GM18517 (cell line): Measurements from ENCODE around the gene SERGEF.
"Not testable (repeated sequence)": the region's sequence is repeated elsewhere in the genome, so short reads cannot be mapped to it uniquely, and the experiment has no call there.

Source experiments
- ATAC-seq: cut with Tn5 transposase; IDR thresholded peaks from one replicate; pipeline ENCODE4 v1.9.1; 2021; ENCODE audit warnings: mild to moderate bottlenecking, moderate library complexity; ENCODE audit not compliant: unreplicated experiment

The SERGEF gene

GRCh38 chr11:18001191-18001590, 11.7 kb downstream of the SERGEF start:
- no peak for ATAC-seq

GRCh38 chr11:18000760-18001159, 12.1 kb downstream of the SERGEF start:
- ATAC-seq = no peak

- ATAC-seq = not testable (repeated sequence)
Measured at GRCh38 chr11:18000128-18000527, 12.7 kb downstream of the SERGEF start.

DNA sequence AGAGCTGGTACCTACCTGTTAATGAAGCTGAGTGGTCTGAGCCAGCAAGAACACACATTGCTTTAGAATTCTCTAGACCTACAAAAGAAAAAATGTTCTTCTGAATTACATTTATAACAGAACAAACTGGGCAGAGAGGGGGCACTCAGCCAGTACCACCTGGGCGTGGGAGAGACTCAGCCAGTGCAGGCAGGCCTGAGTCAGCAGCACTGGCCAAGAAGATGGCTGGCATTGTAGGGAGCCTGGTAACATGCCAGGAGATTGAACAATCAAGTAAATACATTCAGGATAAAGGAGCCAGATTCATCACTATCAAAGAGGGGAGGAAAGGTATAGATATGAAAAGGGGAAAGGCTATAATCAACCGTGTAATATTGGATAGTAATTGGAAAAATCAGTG, 19.9 kb downstream of the SERGEF start:
- no peak for ATAC-seq

DNA sequence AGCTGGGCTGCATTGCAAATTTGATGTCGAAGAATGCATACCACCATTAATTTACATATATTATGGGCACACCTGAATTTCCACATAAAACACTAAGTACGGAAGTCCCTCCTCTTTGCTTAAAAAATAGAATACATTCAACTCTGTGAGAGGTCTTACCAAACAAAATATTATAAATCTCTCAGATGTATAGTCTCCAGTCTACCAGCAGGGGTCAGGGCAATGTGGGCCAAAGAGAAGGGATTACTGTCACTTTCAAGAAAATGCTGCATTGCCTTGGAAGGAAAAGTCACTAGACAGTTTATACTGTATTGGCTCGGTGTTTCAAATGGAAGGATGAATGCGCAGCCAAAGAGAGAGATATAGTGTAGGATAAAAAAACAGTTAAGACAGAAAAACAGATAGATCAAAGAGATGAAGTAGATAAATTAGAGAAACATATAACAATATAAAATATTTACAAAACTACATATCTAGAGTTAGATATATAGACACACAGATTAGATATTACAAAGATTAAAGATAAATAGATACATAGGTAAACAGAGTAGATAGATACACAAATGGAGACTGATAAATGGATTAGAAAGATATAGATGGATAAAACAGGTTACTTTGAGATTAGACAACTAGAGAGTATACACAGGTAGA, 20.9 kb downstream of the SERGEF start:
- peak; percentile 75 for ATAC-seq

- ATAC-seq = no peak
Measured at GRCh38 chr11:17989306-17989705, 23.5 kb downstream of the SERGEF start.

DNA sequence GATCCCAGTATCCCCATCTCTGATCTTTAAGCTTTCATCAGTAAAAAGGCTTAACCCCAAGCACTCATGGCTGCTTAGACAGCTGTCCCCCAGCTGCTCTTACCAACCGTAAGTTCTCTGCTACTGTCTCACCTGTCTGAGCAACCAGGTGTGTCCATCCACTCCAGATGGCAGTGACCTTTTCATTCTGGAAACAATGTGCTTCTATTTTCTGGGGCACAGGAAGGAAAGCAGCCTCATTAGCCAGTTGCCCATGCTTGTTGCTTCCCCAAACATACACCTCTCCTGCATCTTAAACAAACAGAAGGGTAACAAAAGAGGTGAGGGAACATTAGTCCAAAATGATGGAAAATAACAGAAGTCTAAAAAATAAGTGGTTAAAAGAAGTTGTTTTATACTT, 24.4 kb downstream of the SERGEF start:
- no peak for ATAC-seq

DNA sequence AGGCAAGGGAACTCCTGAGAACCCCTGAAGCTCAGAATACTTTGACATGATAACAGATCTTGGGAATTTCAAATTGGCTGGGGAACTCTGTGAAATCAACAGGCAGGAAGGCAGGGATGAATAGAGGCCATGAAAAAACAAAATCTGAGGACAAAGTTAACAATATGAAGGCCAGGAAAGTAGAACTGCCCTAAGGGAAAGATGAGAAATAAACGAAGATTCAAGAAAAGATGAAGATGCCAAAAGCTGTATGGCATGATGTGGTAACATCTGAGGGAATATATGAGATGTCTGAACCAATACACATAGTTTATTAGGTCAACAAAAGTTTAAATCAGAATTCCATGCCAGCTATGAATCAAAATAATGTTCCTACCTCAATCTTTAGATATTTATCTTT, 25.0 kb downstream of the SERGEF start:
- ATAC-seq = no peak

- no peak for ATAC-seq
Measured at GRCh38 chr11:17986711-17987220, 26.1 kb downstream of the SERGEF start.

DNA sequence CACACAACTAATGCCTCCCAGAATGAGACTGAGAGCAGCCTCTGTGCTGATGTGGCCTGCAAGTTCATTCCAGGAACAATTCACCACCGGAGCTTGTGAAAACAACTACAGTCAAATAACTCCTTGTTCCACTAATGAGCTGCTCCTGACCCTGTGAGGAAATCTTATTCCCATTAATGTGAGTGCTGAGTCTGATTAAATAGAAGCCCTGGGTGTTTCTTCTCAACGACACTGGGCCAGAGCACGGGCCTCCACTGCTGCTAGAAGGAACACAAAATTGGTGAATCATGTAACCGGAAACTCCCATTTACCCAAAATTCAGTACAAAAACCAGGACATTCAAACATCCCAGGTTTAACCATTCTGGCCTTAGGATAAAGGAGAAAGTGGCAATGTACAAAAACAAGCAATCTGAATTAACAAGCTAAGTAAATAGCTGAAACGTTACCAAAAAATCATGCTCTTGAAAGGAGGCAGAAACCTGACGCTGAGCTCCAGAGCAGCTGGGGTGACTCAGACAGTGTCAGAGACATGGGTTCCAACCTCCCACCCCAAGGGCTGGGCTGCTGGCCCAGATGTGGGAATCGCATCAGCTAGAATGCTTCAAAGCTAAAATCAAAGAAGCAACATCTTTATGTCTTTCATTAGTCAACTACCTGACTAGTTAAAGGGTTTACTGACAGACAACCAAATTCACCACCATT, 26.7 kb downstream of the SERGEF start:
- no peak for ATAC-seq

DNA sequence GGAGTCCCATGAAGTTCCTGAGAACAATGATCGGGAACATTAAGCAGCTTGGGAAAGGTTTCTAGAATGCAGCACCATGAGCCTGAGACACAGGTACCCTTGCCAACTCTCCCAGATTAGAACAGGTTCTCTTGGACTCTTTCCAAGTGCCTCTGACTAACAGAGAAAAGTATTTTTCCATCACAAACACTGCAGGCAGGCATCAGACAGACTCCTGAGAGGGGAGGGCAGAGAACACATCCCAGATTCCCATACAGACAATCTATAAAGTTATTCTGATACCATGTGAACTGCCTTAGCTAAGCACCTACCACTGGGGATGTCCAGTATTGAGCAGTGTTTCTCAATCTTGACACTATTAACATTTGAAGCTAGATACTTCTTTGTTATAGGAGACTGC, 27.3 kb downstream of the SERGEF start:
- no peak for ATAC-seq

- no peak for ATAC-seq
Measured at GRCh38 chr11:17983569-17983968, 29.3 kb downstream of the SERGEF start.

DNA sequence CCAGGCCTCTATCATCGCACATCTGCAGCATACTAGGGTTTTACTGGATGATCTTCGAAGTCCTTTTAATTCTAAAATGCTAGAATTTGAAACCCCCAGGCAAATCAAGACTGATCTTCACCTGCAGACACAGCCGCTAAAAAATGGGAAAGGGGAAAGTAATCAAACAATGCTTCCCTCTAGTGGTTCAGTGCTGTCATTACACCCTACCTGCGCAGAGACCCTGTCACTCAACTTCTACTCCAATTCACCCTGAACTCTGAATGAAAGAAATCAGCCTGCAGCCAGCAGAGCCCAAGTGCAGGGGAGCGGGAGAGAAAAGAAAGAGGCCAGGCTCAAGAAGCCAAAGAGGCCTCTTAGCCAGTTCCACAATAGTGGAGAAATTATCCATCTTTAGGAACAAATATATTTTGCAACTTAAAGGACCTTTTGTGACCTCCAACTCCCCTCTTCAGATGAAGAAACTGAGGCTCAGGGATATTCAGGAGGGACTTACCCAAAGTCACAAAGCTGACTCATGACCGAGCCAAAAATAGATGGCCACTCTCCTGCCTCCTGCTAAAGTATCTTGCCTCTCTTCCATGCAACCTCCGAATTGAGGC, 33.0 kb downstream of the SERGEF start:
- no peak for ATAC-seq

- no peak for ATAC-seq
Measured at GRCh38 chr11:17978553-17979287, 34.1 kb downstream of the SERGEF start.

- ATAC-seq = no peak
Measured at GRCh38 chr11:17976651-17977050, 36.2 kb downstream of the SERGEF start.

- ATAC-seq = no peak
Measured at GRCh38 chr11:17974246-17974645, 38.6 kb downstream of the SERGEF start.

GRCh38 chr11:17972987-17973386, 39.9 kb downstream of the SERGEF start:
- ATAC-seq = no peak

DNA sequence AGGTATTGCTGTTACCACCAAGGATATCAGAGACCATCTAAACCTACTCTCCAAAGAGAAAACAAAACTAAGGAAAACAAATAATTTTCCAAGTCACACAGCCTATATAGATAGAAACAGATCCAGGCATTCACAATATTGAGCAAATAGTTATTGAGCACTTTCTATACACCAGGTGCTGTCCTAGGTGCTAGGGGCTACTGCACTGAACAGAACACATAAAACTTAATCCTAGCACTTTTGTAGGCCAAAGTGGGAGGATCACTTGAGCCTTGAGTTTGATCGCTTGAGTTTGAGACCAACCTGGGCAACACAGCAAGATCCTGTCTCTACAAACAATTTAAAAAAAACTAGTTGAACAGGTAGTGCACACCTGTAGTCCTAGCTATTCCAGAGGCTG, 44.6 kb downstream of the SERGEF start:
- no peak for ATAC-seq

DNA sequence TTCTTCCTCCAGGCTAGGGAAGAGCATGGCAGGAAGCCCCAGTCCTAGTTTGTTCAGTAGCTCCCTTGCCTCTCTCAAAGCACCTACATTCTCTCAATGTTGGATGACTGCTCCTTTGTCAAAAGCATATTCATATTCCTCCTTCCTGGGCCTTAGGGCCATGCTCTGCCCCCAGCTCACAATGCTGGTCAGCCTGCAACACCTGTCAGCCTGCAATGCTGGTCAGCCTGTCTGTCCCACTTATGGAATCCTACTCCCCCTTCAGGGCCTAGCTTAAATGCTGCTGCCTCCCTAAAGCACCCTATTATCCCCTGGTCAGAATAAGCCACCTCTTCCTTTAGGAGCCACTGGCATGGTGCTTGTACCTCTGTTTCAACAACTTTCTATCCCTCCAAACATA, 45.2 kb downstream of the SERGEF start:
- no peak for ATAC-seq

- no peak for ATAC-seq
Measured at GRCh38 chr11:17960091-17960490, 52.8 kb downstream of the SERGEF start.

- no peak for ATAC-seq
Measured at GRCh38 chr11:17958446-17958845, 54.4 kb downstream of the SERGEF start.
